GM19452 (cell line): ENCODE measurements around the gene ARRDC3.
A peak's percentile ranks its signal among the peaks of the same experiment; 100 is the strongest.
"Not testable (repeated sequence)": the region's sequence is repeated elsewhere in the genome, so short reads cannot be mapped to it uniquely, and the experiment has no call there.

Experiments used
- ATAC-seq: cut with Tn5 transposase; IDR thresholded peaks from one replicate; pipeline ENCODE4 v1.9.1; 2021; ENCODE audit not compliant: unreplicated experiment

Gene ARRDC3

GRCh38 chr5:91383027-91383955 lies at the start of gene ARRDC3:
Gene ARRDC3 (minus strand): TSS chr5:91383317. CDS start chr5:91383092, 225 bp downstream.
- ATAC-seq = peak; percentile 54

GRCh38 chr5:91430949-91431348 lies 47.8 kb upstream of the ARRDC3 start:
- no peak for ATAC-seq

- no peak for ATAC-seq
Measured at GRCh38 chr5:91424638-91425436, 41.7 kb upstream of the ARRDC3 start.

- ATAC-seq = no peak
Measured at GRCh38 chr5:91423871-91424270, 40.8 kb upstream of the ARRDC3 start.

- ATAC-seq = no peak
Measured at GRCh38 chr5:91420879-91421278, 37.8 kb upstream of the ARRDC3 start.

GRCh38 chr5:91419571-91420537 lies 36.7 kb upstream of the ARRDC3 start:
- ATAC-seq = peak; percentile 64

GRCh38 chr5:91419136-91419535 lies 36.0 kb upstream of the ARRDC3 start:
- no peak for ATAC-seq

GRCh38 chr5:91418158-91418557 lies 35.0 kb upstream of the ARRDC3 start:
- no peak for ATAC-seq

GRCh38 chr5:91417219-91417618 lies 34.1 kb upstream of the ARRDC3 start:
- no peak for ATAC-seq

GRCh38 chr5:91416491-91416890 lies 33.4 kb upstream of the ARRDC3 start:
- no peak for ATAC-seq

- ATAC-seq = no peak
Measured at GRCh38 chr5:91409304-91409703, 26.2 kb upstream of the ARRDC3 start.

- no peak for ATAC-seq
Measured at GRCh38 chr5:91408710-91409109, 25.6 kb upstream of the ARRDC3 start.

- ATAC-seq = no peak
Measured at GRCh38 chr5:91407204-91407603, 24.1 kb upstream of the ARRDC3 start.

GRCh38 chr5:91403438-91403837 lies 20.3 kb upstream of the ARRDC3 start:
- no peak for ATAC-seq

- ATAC-seq = no peak
Measured at GRCh38 chr5:91401175-91401574, 18.1 kb upstream of the ARRDC3 start.

- ATAC-seq = peak; percentile 71
Measured at GRCh38 chr5:91397791-91398190, 14.7 kb upstream of the ARRDC3 start.

- ATAC-seq = no peak
Measured at GRCh38 chr5:91390268-91390667, 7.2 kb upstream of the ARRDC3 start.

- ATAC-seq = not testable (repeated sequence)
Measured at GRCh38 chr5:91389555-91389954, 6.4 kb upstream of the ARRDC3 start.

GRCh38 chr5:91388362-91388761 lies 5.2 kb upstream of the ARRDC3 start:
- no peak for ATAC-seq

GRCh38 chr5:91386120-91386519 lies 3.0 kb upstream of the ARRDC3 start:
- no peak for ATAC-seq

- ATAC-seq = not testable (repeated sequence)
Measured at GRCh38 chr5:91385596-91385995, 2.5 kb upstream of the ARRDC3 start.
